ENCODE results near the gene AMER2. TPM values are rescaled to one million over a fixed set of nuclear protein-coding genes. Genes with fewer than 3 reads are reported as not detected.

The AMER2 gene
- polyA plus RNA-seq, 1 of the 3 experiments (the other 2 are of a cell fraction) = not detected

DNA sequence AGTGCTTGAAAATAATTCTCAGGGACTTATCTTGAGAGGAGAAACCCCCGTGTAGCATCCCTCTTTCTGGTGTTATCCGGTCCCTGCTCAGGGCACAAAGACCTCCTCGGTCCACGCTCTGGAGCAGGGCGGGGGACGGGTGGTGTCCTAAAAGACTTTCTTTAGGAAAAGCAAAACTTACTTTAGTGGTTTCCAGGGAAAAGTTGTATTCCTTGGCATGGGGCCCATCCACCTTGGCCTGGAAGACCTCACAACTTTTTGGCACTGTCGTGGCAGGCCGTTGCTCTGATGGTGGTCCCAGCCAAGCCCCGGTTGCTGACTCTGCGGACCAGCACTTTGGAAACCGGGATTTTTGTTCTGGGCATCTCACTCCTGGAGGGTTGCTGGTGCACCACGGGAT lies 2.7 kb downstream of the AMER2 start:
- Histone ChIP-seq H3K4me3 (ENCODE audit: low read depth in 2 of 2, low read length in 1 of 2) (no peak overlapping the region), H3K27ac (ENCODE audit: low read depth in 2 of 2, low read length in 1 of 2) (no peak overlapping the region), H4K20me1 (ENCODE audit: insufficient read depth) (no peaks in the 10 kb centered on the region), H3K79me2 (ENCODE audit: insufficient read depth) (no peaks in the 10 kb centered on the region), H3K9me3 (no peaks in the 10 kb centered on the region), H3K4me2 (no peak overlapping the region), H3F3A (replicated peaks; ENCODE audit: insufficient read depth) (no peaks in the 10 kb centered on the region), H2AFZ (ENCODE audit: low read depth) (no peak overlapping the region), H3K27me3 (ENCODE audit: insufficient read depth) (peaks cover 59% of the 10 kb centered on the region), H3K4me1 (ENCODE audit: control insufficient read depth in 1 of 2, insufficient read depth in 2 of 2, low read depth in 1 of 2, low read length in 1 of 2) (peaks cover 0 to 7% of the 10 kb centered on the region in 2 experiments; a peak in 1 of 4 replicates), H3K9me2 (no peaks in the 10 kb centered on the region), H3K36me3 (replicated peaks in 1 of 2; ENCODE audit: control insufficient read depth in 1 of 2, insufficient read depth in 2 of 2, low read length in 1 of 2) (no peaks in the 10 kb centered on the region), H3K9ac (no peak overlapping the region)
- WGBS (ENCODE audit: low lambda C conversion rate) = 64% methylated on average over 10 of the region's 12 CpGs
- CTCF ChIA-PET = no interaction called here
- TF ChIP-seq EZH2phosphoT487 (IDR thresholded peaks at IDR 0.05; ENCODE audit: borderline replicate concordance, low read depth) (no peak), FOSL2 (IDR thresholded peaks at IDR 0.05; ENCODE audit: borderline replicate concordance, low read depth) (no peak), GATA2 (CRISPR knock-in tag; IDR thresholded peaks at IDR 0.05) (no peak), JUND (IDR thresholded peaks at IDR 0.05) (no peak), MXI1 (IDR thresholded peaks at IDR 0.05; ENCODE audit: low read depth, low read length) (no peak), ZBTB33 (IDR thresholded peaks at IDR 0.05; ENCODE audit: borderline replicate concordance, low read depth) (no peak), EP300 (IDR thresholded peaks at IDR 0.05; ENCODE audit: borderline replicate concordance in 1 of 2, low read depth in 1 of 2, low read length in 1 of 2) (no peak), SMC3 (IDR thresholded peaks at IDR 0.05; ENCODE audit: low read depth, low read length) (no peak), RFX5 (IDR thresholded peaks at IDR 0.05; ENCODE audit: low read length) (no peak), SIN3A (IDR thresholded peaks at IDR 0.05; ENCODE audit: borderline replicate concordance, low read depth, low read length) (no peak), TCF12 (IDR thresholded peaks at IDR 0.05) (no peak), GABPA (IDR thresholded peaks at IDR 0.05; ENCODE audit: low read depth) (no peak), PBX3 (IDR thresholded peaks at IDR 0.05) (no peak), IRF3 (IDR thresholded peaks at IDR 0.05; ENCODE audit: low read depth, low read length) (no peak)
- TF ChIP-seq, protein P1, sequence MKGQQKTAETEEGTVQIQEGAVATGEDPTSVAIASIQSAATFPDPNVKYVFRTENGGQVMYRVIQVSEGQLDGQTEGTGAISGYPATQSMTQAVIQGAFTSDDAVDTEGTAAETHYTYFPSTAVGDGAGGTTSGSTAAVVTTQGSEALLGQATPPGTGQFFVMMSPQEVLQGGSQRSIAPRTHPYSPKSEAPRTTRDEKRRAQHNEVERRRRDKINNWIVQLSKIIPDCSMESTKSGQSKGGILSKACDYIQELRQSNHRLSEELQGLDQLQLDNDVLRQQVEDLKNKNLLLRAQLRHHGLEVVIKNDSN (IDR thresholded peaks at IDR 0.05; ENCODE audit: borderline replicate concordance, low read depth) = no peak
- POLR2A ChIA-PET = no interaction called here
- no peak for DNase-seq
